ENCODE results near the gene RETREG3. TPM values are rescaled to one million over a fixed set of nuclear protein-coding genes. Genes with fewer than 3 reads are reported as not detected.
"Not testable (repeated sequence)": the region's sequence is repeated elsewhere in the genome, so short reads cannot be mapped to it uniquely, and the experiment has no call there.

The RETREG3 gene
- total and polyA plus RNA-seq, 2 experiments from 2014 or later, result 8.0 to 38.2 TPM

- H3K9me2 ChIP-seq (ENCODE audit: insufficient read depth); H3K4me1 ChIP-seq (ENCODE audit: insufficient read depth); H3K27me3 ChIP-seq (ENCODE audit: insufficient read depth); H3K4me3 Mint-ChIP-seq; H3K36me3 ChIP-seq (ENCODE audit: insufficient read depth); H3K9me3 Mint-ChIP-seq; H3K4me2 ChIP-seq; H3K27ac ChIP-seq (ENCODE audit: low read depth); H3K27me3 Mint-ChIP-seq (ENCODE audit: insufficient read depth, low read depth, poor library complexity); DNase-seq (ENCODE audit: low spot score); H3K79me2 ChIP-seq (replicated peaks; ENCODE audit: insufficient read depth); ATAC-seq; H4K20me1 ChIP-seq (replicated peaks; ENCODE audit: insufficient read depth); H3K4me3 ChIP-seq; H2AFZ ChIP-seq; H3K27ac Mint-ChIP-seq: not testable (repeated sequence)
- Mint-ChIP-seq H3K4me1 (peaks cover 14% of the 10 kb centered on the region), H3K36me3 (ENCODE audit: low read depth) (peaks cover 25% of the 10 kb centered on the region)
- peaks cover 15% of the 10 kb centered on the region; the same call in 1 of the 2 replicates for H3F3A ChIP-seq (replicated peaks; ENCODE audit: low read depth)
Observed at GRCh38 chr17:42540558-42540957, 68.6 kb downstream of the RETREG3 start.

GRCh38 chr17:42538482-42538881 is 70.7 kb downstream of the RETREG3 start:
- TF ChIP-seq STAT1 (IDR thresholded peaks at IDR 0.05; ENCODE audit: unreplicated experiment) (no peak), REST (IDR thresholded peaks at IDR 0.05; ENCODE audit: unreplicated experiment) (no peak), JUNB (IDR thresholded peaks at IDR 0.05; ENCODE audit: unreplicated experiment) (no peak), POLR2AphosphoS5 (IDR thresholded peaks at IDR 0.05; ENCODE audit: low read depth) (no peak), ETS1 (IDR thresholded peaks at IDR 0.05) (no peak), ZNF331 (CRISPR knock-in tag; IDR thresholded peaks at IDR 0.05; ENCODE audit: low read depth) (no peak), CTCF (conservative IDR thresholded peaks at IDR 0.05; ENCODE audit: low read depth in 2 of 2) (no peak), ZNF114 (CRISPR knock-in tag; IDR thresholded peaks at IDR 0.05) (no peak)
- Histone ChIP-seq H2AFZ (no peak overlapping the region), H3K36me3 (ENCODE audit: insufficient read depth) (no peaks in the 10 kb centered on the region), H3K27ac (ENCODE audit: low read depth) (no peak overlapping the region), H3K27me3 (ENCODE audit: insufficient read depth) (peaks cover 7% of the 10 kb centered on the region), H3K4me2 (no peak overlapping the region), H3K79me2 (replicated peaks; ENCODE audit: insufficient read depth) (no peaks in the 10 kb centered on the region), H3K9me2 (ENCODE audit: insufficient read depth) (no peaks in the 10 kb centered on the region), H4K20me1 (replicated peaks; ENCODE audit: insufficient read depth) (no peaks in the 10 kb centered on the region), H3K4me3 (no peak overlapping the region), H3F3A (replicated peaks; ENCODE audit: low read depth) (peaks cover 23% of the 10 kb centered on the region; the same call in 1 of the 2 replicates), H3K4me1 (ENCODE audit: insufficient read depth) (peaks cover 18% of the 10 kb centered on the region)
- Mint-ChIP-seq H3K4me1 (peaks cover 18% of the 10 kb centered on the region), H3K27me3 (ENCODE audit: insufficient read depth, low read depth, poor library complexity) (peaks cover 11% of the 10 kb centered on the region), H3K9me3 (no peaks in the 10 kb centered on the region; the same call in 2 of the 3 replicates), H3K4me3 (no peak overlapping the region), H3K27ac (no peak overlapping the region), H3K36me3 (ENCODE audit: low read depth) (peaks cover 22% of the 10 kb centered on the region)
- DNase-seq (ENCODE audit: low spot score) (no peak), ATAC-seq (no peak)
